Embryonic facial prominence (tissue), 1 donor: Measurements from ENCODE around the gene PADI2.

Source experiments
- DNase-seq: peaks from one replicate; pipeline ENCODE4 v3.0.0-alpha.2; 2016; ENCODE audit errors: extremely low spot score

Gene PADI2

DNA sequence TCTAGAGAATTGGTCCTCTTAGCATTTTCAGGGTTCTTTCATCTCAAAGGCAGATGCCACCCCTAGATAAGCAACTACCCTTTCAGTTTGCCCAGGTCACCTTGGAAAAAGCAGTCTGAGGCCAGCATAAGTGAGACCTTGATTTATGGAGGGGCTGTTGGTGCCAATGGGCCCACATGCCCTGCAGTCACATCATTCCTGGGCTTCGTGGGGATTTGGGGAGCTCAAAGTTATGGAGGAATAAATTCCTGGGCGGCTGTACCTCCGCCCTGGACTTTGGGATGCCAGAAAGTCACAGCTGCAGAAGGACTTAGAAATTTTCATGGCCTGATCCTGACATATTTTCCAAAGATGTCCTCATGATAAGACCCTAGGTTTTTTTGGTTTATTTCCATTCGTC lies 62.7 kb downstream of the PADI2 start:
- DNase-seq, result no peak

DNA sequence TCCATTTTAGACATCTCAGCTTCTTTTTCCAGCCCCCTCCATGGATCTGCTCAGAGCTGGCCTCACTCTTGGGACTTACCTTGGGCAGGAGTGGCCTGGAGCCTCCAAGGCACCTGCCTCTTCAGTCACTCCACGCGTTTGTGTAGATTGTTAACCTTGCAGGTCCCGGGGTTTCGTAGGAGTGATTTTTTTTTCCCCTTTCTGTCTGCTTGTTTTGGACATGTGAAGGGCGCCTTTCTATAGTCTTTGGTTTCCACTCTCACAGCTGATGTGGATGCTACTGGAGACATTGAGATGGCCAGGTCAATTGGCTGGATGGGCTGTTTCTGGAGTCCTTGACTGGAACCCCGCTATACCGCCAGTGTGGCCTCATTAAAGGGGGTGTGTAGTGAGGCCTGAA lies 63.5 kb downstream of the PADI2 start:
- no peak for DNase-seq

DNA sequence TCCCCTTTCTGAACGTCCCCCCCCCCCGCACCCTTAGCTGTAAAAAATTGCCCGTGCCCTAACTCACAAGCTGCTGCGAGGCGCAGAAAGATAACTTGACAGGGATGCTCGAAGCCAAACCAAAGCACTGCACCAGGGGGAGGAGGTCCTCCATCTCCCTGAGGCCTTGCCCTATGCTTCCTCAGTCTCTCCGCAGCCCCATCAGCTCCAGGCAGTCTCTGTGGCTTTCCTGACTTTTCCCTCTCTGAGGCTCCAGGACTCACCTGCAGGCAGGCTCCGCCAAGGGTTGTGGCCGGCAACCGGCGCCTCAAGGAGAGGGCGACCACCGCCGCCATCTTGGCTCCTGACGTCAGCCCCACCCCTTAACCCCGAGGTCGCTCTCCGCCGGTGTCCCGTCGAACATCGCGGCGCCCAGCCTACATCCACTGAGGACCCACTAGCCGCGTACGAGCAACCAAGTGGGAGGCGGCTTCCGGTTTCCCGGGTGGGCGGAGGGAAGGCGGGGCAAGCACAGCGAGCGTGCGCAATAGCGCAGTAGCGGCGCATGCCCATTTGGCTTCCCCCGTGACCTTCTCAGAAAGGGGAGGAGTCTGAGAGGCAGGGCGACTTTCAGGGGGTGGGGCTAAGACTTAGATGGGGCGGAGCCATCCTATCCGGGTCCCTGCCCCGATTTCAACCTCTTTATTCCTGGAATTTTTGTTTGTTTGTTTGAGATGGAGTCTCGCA lies 65.4 kb downstream of the PADI2 start, which contains the start of gene SDHB:
TSS of gene SDHB (minus strand) at position 348 of the 726 bp plus-strand sequence. CDS start at position 335, 13 bp downstream.
- peak; percentile 94 for DNase-seq

DNA sequence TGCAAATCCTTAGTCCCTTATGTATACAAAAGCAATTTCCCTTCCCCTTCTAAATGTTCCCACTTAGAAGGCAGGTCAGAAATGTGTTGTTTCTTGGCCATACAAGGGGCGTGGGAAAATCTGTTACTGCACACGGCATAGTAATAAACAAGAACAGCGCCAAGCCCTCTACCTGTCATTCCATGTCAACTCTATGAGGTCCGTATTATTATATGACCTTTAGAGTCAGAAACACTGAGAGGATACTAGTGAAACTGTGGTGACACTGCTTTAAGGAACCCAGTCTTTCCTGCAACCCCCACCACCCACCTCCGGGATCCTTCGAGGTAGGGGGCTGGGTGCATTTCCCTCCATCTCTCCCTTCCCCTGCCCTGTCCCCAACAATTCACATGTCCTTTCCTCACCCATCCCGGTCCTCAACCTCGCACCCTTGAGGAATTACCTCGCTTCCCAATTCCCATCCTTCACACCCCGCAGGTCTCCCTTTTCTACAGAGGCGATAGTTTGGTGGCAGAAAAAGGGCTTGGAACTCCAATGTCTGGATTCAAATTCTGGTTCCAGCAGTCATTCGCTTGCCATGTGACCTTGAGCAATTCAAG lies 66.1 kb downstream of the PADI2 start:
- DNase-seq, result no peak

DNA sequence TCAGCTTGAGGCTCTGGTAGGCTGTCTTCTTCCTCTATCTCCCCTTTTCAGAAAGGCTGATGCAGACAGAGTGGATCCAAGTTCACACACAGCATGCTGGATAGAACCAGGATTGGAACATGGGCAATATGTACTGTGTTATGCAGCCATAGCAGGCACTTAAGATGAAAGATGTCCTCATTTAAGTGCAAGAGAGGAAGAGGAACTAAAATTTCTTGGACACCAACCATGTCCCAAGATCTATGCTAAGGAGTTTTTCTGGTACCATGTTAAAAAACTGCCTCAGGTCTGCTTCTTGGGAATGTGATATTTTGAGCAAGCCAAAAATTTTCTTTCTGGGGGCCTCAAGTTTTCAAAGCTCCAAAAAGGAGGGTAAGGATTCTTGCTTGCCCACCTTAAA lies 66.6 kb downstream of the PADI2 start:
- no peak for DNase-seq

DNA sequence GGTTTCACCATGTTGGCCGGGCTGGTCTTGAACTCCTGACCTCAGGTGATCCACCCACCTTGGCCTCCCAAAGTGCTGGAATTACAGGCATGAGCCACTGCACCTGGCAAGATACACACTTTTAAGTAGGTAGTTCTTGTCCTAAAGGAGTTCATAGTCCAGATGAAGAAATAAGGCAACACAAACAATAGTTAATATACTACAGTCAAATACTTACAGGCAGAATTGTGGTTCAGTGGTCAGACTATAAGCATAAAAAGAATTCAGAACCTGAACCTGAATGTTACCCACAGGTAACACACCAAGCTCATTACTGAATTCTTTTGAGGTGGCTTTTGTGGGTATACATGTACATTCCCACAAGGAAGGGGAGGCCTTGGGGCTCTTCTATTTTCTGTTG lies 67.2 kb downstream of the PADI2 start:
- no peak for DNase-seq

DNA sequence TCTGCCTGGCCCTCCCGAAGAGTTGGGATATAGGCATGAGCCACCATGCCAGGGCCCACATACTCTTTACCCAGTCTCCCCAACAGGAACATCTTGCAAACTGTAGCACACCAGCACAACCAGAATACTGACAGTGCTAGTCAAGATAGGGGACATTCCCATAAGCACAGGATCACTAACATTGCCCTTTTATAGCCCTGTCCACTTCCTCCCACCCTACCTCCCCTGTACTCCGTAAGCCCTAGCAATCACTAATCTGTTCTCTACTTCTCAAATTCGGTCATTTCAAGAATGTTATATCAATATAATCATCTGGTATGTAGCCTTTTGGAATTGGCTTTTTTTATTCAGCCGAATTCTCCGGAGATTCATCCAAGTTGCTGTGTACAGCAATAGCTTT lies 71.3 kb downstream of the PADI2 start:
- no peak for DNase-seq

DNA sequence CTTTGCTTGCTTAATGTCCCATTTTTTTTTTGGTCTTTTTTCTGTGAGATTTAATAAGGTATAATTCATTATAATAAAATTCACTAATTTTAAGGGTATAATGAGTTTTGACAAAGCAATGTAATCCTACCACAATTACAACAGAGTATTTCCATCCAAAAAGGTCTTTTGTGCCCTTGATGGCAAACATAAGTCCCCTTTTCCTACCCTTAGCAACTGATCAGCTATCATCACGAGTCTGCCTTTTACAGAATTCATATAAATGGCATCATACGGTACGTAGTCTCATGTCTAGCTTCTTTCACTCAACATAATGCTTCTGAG lies 73.0 kb downstream of the PADI2 start:
- DNase-seq, result no peak

DNA sequence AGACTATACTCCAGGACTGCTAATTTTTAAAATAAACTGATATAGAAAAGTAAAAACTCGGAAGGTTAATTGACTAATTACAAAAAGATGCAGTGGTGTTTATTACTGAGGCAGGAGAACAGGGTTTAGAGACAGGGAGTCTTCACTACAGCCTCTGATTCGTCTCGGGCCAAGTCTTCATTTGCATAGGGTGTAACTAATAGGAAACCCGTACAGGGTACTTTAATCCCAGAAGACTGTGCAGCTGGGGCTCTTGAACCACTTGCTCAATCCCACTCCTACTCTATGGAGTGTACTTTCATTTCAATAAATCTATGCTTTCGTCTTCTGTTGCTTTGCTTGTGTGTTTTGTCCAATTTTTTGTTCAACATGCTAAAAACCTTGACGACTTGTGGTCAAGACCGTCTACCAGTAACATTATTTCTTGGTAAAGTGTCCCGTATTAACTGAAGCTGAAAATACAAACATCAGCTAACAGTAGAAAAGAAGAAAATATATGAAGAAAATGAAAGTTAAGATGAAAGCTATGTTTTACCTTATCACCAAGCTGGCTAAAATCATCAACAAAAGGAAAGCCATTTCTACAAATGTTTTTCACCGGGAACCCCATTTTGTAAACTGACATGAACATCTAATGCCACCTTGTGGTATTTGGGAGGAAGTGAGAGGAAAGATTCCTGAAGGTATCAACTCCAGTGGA lies 73.5 kb downstream of the PADI2 start:
- DNase-seq, result peak; percentile 63

DNA sequence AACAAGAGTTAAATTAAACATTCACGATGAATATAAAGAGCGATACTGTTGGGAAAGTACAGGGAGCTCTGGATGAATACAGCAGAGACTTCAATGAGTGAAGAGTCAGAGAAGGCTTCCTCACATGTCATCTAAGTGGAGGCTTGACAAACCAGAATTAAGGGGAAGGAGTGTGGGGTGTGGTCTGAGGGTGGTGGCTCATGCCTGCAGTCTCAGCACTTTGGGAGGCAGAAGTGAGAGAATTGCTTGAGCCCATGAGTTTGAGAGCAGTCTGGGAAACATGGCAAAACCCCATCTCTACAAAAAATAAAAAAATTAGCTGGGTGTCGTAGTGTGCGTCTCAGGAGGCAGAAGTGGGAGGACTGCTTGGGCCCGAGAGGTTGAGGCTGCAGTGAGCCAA lies 74.1 kb downstream of the PADI2 start:
- DNase-seq, result no peak

DNA sequence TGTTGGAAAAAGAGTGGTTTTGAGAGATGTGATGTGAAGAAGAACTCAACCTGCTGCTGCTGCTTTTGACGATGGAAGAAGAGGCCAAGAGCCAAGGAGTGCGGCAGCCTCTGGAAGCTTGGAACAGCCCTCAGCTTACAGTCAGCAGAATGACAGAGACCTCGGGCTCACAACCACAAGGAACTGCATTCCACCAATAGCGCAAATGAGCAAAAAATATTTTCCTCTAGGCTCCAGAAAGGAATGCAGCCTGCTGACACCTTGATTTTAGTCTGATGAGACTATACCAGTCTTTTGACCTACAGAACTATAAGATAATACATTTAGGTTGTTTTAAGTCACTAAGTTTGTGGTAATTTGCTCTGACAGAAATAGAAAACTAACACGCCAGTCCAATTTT lies 75.6 kb downstream of the PADI2 start:
- DNase-seq, result no peak

DNA sequence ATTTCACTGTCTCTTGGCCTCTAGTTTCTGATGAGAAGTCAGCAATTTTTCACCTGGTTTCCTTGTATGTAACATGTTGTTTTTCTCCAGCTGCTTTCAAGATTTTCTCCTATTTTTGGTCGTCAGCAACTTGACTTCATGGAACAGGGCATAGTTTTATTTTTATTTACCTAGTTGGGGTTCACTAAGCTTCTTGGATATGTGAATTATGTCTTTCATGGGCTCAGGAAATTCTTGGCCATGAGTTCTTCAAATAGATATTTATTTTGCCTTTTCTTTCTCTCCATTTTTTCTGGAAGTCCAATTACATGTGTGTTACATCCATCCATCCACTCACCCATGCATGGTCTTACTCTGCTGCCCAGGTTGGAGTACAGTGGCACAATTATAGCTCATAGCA lies 79.1 kb downstream of the PADI2 start:
- no peak for DNase-seq

DNA sequence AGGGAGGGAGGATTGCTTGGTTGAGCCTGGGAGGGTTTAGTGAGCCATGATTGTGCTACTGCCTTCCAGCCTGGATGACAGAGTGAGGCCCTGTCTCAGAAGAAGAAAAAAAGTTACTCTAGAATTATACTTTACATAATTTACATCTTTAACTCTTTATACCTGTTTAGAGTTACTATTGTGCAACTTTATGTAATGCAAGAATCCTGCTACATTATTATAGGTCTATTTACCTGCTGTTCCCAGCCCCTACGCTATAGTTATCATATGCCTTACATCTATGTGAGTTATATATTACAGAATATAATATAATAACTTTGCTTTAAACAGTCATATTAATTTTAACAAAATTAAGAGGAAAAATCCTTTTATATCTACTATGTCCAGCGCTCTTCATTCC lies 79.7 kb downstream of the PADI2 start:
- no peak for DNase-seq

DNA sequence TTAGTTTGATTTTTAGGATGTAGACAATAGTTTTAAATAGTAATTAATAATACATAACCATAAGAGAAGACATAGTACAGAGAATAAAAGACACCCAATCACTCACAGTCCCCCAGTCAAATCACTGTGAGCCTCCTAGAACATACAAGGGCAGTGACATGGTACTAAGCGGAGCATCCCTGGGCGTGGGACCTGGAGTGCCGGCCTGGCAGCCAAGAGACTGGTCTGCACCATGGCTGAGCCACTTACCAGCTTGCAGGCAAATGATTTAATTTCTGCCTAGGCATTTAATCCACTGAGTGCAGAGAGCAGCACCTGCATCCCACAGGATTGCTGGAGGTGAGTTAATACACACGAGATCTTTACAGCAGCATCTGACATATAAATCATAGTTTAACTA lies 85.8 kb downstream of the PADI2 start:
- no peak for DNase-seq

DNA sequence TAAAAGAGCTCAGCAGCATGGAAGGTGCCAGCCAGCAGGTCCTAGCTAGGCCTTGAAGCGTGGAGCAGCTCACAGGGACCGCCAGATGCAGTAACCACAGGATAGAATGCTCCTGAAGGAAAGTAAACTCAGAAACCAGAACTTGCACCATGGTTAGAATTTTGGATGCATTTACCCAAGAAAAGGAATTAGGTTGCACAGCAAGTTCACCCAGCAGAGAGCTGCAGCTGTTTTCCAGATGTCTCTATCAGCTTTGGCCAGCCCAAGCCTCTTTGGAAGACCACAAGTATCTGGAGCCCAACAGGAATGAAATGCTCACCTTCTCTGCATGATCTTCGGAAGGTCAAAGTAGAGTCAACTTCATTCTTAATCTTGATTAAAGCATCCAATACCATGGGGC lies 86.5 kb downstream of the PADI2 start:
- no peak for DNase-seq

DNA sequence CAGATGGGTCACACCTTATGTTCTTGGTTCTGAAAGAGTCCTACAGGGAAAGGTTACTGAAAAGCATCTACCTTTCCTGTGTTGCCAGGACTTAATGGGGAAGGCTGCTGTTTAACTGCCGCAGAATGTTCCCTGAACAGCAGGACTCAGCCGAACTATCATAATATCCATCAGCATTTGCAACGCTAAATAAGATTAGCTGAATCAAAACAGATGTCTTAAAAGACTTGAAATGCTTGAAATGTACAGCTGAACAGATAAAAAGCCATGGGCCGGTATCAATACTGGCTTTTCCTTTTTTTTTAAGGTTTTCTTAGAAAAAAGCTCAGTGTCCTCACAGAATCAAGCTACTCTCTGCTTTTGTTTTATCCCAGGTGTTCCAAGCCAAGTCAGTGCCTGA lies 87.8 kb downstream of the PADI2 start:
- no peak for DNase-seq

DNA sequence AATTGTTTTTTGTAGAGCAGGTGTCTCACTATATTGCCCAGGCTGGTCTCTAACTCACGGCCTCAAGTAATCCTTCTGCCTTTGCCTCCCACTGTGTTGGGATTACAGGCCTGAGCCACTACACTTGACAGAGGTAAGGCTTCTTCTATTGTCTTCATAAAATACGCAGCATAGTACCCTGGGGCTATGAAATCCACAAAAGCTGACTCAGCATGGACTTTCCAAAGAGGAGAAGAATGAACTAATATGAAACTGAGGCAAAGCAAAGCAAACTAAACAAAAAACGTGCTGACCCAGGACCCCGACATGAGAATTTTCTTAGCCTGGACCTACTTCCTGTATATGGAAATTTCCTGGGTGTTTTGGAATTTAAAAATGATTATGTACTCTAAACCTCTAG lies 89.0 kb downstream of the PADI2 start:
- DNase-seq, result no peak

DNA sequence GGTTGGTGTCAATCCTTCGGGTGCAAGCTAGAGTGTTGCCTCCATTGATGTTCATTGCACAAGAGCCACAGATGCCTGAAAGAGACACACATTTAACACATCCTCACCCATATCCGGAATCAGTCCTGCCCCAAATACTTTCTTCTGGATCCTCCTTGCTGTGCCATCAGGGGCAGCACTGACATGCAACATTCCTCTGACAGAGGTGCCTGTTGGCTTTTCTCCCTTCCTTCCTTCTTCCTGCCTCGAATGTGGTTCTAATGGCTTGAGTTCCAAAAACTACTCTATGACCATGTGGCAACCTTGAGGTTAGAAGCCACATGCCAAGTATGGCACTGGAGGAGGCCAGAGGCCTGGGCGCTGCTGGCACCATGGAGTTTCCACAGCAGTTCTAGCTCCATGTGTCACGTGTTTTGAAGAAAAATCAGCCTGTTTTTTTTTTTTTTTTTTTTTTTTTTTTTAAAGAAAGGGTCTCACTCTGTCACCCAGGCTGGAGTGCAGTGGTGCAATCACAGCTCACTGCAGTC lies 90.5 kb downstream of the PADI2 start:
- no peak for DNase-seq

DNA sequence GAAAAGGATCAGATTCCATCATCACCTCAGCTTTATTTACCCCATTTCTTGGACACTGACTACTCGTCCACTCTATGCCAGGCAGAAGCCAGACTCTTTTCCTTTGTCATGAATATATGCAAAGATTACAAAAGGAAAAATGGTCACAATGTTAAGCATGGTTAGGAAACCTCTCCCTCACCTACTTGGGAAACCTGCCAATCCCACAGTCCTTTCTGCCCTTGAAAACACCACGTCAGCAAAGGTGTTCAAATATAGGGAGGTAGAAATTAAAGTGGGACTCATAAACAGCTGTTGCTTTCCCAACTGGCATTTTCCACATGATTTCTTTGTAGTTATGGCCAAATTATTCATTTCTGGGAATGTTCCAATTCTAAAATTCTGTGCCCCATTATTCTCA lies 91.4 kb downstream of the PADI2 start:
- DNase-seq, result no peak

DNA sequence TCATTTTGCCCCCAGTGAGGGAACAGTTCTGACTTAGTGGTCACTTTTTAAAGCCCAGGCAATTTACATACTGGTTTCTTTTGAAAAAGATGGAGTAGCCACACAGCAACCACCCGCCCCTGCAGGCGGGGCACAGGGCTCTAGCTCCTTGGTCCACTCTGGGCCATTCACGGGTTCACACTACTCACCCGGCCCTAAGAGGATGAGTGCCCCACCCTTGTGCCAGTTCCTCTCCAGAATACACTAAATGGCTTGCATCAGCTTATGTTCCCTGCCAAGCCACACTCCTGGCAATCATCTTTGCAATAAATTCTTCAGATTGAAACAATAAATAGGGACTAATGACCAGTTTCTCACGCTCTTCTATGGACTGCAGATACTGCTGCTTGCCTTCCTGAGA lies 91.8 kb downstream of the PADI2 start:
- DNase-seq, result no peak

DNA sequence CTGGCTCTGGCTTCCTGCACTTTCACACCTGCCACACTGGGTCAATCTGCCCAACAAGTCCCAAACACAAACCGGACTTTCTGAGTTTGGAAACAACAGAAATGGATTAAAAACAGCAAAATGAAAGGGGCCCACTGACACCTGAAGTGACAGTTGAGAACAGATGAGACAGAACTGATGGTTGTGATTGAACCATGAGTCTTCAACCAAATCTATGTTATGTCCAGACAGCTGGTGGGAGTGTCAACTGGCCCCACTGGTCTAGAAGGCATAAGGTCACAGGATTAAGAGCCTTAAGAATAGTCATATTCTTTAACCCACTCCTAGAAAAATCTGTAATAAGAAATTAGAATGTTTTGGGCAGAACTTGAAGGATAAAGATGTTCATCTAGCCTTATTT lies 94.5 kb downstream of the PADI2 start:
- no peak for DNase-seq

DNA sequence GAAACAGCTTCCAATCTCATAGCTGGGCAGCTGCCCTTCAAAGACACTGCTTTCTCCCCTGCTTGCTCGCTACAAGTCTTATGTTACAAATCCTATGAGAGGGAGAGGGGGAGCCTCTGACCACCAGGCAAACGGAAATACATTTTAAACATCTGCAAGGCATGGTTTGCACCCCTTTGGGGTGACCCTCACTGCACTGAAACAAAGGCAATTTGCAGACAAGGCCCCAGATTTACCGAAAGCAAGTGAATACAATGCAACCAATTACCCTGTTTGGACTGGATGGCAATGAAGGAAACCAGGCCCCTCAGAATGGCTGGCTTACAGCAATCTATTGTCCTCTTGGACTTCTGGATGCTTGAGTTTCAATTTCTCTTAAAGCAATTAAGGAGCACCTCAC lies 95.7 kb downstream of the PADI2 start:
- DNase-seq, result no peak

DNA sequence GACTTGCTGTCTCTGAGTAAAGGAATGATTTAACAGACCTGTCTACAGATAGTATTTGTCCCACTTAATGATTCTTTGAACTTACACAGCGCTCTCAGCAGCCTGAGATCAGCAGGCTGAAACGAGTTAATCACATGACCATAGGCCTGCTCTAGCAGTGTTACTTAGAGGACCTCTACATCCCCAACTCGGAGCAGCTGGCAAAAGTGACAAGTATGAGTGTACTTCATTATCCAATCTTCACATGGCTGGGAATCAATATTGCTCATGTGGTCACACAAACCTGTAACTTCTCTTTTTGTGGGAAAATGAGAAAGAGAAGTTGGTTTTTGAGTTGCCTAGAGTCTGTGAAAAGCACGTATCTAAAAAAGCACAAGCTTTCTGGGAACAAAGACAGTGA lies 96.1 kb downstream of the PADI2 start:
- DNase-seq, result no peak
